Testis (tissue), 3 donors: ENCODE data around the gene MAML3. TPM values are rescaled to one million over a fixed set of nuclear protein-coding genes. Genes with fewer than 3 reads are reported as not detected.

ENCODE experiments used
- DNase-seq: peaks from one replicate; pipeline ENCODE4 v3.0.0-alpha.2; 2019
- H3K27ac ChIP-seq, 2 donors: fragments of 200-600 bp; sonication (generic); one replicate each; pipeline ENCODE4 v1.5.1; 2019
- H3K27me3 ChIP-seq: fragments of 200-600 bp; sonication (generic); one replicate; pipeline ENCODE4 v1.5.1; 2019
- H3K36me3 ChIP-seq: fragments of 200-600 bp; sonication (generic); one replicate; pipeline ENCODE4 v1.5.1; 2017; ENCODE audit warnings: low read depth; ENCODE audit errors: missing control alignments
- H3K4me1 ChIP-seq: fragments of 200-600 bp; sonication (generic); one replicate; pipeline ENCODE4 v1.5.1; 2019
- H3K4me3 ChIP-seq, 2 donors: fragments of 200-600 bp; sonication (generic); one replicate each; pipeline ENCODE4 v1.5.1; 2017 to 2019
- H3K9me3 ChIP-seq: fragments of 200-600 bp; sonication (generic); one replicate; pipeline ENCODE4 v1.5.1; 2017
- POLR2A ChIP-seq: fragments of 450-650 bp; IDR thresholded peaks from one replicate; pipeline ENCODE4 v1.6.1; 2017; ENCODE audit warnings: antibody characterized with exemption, mild to moderate bottlenecking, moderate library complexity
- WGBS, 2 donors: methylation state at CpG; one replicate each; pipeline ENCODE4 v1.1.5; 2018; 5-methylcytosine and 5-hydroxymethylcytosine counted together
- intact Hi-C: fragments of 100-400 bp; cut with DNase I; formaldehyde crosslinking; loops from one replicate; pipeline ENCODE4 v1.15.1; 2023; ENCODE audit warnings: low total_unique reads
- polyA plus RNA-seq: library from polyadenylated mRNA; stranded (reverse); fragments of 350-450 nt; fragmentation: Illumina TruSeq; extraction: RNeasy Lipid Tissue Mini Kit (QIAGEN cat#74804); gene quantifications from one replicate; pipeline ENCODE4 v1.2.3, GENCODE V29; 2014; ENCODE audit warnings: low read depth, low replicate concordance; ENCODE audit not compliant: insufficient read depth
- total RNA-seq, 2 donors: library from RNA; depleted of rRNA; stranded (reverse); fragments of >200 nt; gene quantifications; one replicate each; pipeline ENCODE4 v1.2.3, GENCODE V29; 2016
- TF ChIP-seq, protein P1 (sequence below), 3 experiments: fragments of 450-650 bp in 2 of 3; fragments of 200-600 bp in 1 of 3; sonication (generic) in 1 of 3; IDR thresholded peaks; one replicate each; pipeline ENCODE4 v1.5.1; 2016 to 2019; ENCODE audit warnings: antibody characterized with exemption in 3 of 3, mild to moderate bottlenecking in 2 of 3, moderate library complexity in 1 of 3

MAML3 gene
- total and polyA plus RNA-seq, 3 donors from 2014 or later, result 7.6 to 21.2 (median 18.8) TPM

DNA sequence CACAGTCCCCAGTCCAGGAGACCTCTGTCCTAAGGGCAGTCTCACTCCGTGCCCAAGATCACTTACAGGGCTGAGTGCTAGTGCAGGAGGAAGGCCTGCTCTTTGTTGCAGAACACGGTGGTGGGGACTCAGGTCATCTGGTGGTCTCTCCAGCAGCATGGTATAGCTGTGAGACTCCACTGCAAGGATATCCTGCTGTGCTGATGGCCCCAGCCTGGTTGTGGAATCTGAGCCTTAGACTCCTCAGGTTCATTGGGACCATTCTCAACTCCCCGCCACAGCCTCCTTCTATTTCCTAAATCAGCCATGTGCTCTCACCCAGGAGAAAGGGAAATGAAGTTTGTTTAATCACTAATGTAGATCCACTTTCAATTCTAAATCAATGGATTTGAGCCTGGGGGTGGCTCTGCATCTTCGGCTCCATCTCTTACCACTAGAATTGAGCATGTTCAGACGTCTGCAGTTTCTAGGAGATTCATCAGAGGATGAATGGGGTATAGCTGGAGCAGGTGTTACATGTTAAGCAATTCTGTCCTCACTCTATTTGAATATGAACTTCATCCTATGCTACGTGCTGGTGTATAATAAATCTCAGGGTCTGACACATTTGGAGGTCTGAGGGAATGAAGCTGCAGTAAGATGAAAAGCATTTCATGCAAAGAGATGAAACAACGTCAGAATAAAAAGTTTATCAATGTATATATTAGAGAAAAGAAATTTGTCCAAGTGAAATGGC lies 299.1 kb downstream of the MAML3 start:
- no peak overlapping the region for H3K4me3 ChIP-seq
- WGBS, 2 donors, result 94 to 95% methylated on average over 5 to 7 of the region's 7 CpGs
- intact Hi-C loops, result no loop called here
- no peaks in the 10 kb centered on the region for H3K9me3 ChIP-seq
- DNase-seq, result no peak
- no peaks in the 10 kb centered on the region for H3K4me1 ChIP-seq
- no peak for TF ChIP-seq POLR2A
- TF ChIP-seq, protein P1, sequence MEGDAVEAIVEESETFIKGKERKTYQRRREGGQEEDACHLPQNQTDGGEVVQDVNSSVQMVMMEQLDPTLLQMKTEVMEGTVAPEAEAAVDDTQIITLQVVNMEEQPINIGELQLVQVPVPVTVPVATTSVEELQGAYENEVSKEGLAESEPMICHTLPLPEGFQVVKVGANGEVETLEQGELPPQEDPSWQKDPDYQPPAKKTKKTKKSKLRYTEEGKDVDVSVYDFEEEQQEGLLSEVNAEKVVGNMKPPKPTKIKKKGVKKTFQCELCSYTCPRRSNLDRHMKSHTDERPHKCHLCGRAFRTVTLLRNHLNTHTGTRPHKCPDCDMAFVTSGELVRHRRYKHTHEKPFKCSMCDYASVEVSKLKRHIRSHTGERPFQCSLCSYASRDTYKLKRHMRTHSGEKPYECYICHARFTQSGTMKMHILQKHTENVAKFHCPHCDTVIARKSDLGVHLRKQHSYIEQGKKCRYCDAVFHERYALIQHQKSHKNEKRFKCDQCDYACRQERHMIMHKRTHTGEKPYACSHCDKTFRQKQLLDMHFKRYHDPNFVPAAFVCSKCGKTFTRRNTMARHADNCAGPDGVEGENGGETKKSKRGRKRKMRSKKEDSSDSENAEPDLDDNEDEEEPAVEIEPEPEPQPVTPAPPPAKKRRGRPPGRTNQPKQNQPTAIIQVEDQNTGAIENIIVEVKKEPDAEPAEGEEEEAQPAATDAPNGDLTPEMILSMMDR (IDR thresholded peaks at IDR 0.05), result no peak
- H3K27ac ChIP-seq, result no peak overlapping the region
- no peaks in the 10 kb centered on the region for H3K27me3 ChIP-seq
- no peaks in the 10 kb centered on the region for H3K36me3 ChIP-seq

DNA sequence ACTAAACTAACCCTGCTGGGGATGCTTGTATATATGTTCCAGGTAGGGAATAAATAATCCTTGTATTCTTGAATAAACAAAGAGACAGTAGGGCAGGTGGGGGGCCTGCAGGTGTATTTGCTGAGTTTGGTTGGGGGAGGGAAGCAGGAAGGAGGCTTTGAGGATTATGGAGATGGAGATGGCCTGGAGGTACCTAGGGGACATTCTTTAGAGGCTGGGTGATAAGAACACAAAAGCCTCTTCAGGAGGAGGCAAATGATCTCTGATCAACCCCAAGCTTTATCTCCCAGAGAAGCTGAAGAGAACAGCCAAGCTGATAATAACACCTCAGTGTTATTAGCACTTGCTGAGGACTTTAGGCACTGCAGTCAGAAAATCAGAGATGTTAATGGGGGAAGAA lies 300.7 kb downstream of the MAML3 start:
- no peaks in the 10 kb centered on the region for H3K27me3 ChIP-seq
- DNase-seq, result no peak
- H3K4me3 ChIP-seq, result no peak overlapping the region
- H3K4me1 ChIP-seq, result no peaks in the 10 kb centered on the region
- H3K9me3 ChIP-seq, result no peaks in the 10 kb centered on the region
- H3K36me3 ChIP-seq, result no peaks in the 10 kb centered on the region
- H3K27ac ChIP-seq, result no peak overlapping the region
- intact Hi-C loops, result no loop called here
- TF ChIP-seq, protein P1 (IDR thresholded peaks at IDR 0.05), result no peak
- TF ChIP-seq POLR2A, result no peak

DNA sequence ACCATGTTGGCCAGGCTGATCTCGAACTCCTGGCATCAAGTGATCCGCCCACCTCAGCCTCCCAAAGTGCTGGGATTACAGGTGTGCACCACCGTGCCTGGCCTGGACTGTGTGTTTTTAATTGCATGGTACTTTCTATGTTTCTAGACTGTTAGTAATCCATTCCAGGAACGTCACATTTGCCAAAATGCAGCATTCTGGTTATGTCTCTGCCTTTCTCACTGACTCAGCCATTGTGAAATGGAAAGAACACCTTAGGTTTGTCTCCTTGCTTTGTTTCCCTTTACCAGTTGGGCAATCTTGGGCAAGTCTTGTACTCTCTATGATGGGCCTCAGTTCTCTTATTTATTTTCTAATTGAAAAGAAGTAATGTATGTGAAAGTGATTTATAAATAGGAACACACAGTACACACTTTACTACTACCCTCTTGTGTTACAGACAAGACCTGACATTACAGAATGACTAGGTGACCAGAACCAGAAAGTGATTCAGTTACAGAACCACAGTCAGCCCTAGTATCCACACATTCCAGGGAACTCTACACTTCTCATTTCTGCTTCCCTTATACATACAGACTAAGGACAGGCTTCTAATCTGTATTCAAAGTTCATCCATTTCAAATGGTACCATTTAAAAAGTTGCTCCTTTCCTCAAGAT lies 301.2 kb downstream of the MAML3 start:
- intact Hi-C loops, result no loop called here
- Histone ChIP-seq H3K9me3 (no peaks in the 10 kb centered on the region), H3K4me3 (no peak overlapping the region), H3K27ac (no peak overlapping the region), H3K27me3 (no peaks in the 10 kb centered on the region), H3K4me1 (no peaks in the 10 kb centered on the region), H3K36me3 (no peaks in the 10 kb centered on the region)
- TF ChIP-seq, protein P1 (IDR thresholded peaks at IDR 0.05), result no peak
- no peak for TF ChIP-seq POLR2A
- no peak for DNase-seq
- 82% methylated on average over 4 of the region's 4 CpGs for WGBS, 2 donors

GRCh38 chr4:139851639-139852038 lies 302.3 kb downstream of the MAML3 start:
- intact Hi-C loops, result no loop called here
- H3K4me1 ChIP-seq, result no peaks in the 10 kb centered on the region
- H3K27ac ChIP-seq, result no peak overlapping the region
- no peak for TF ChIP-seq POLR2A
- TF ChIP-seq, protein P1 (IDR thresholded peaks at IDR 0.05), result no peak
- DNase-seq, result no peak
- H3K9me3 ChIP-seq, result no peaks in the 10 kb centered on the region
- H3K27me3 ChIP-seq, result no peaks in the 10 kb centered on the region
- no peak overlapping the region for H3K4me3 ChIP-seq
- 88 to 90% methylated on average over 4 of the region's 4 CpGs for WGBS, 2 donors
- no peaks in the 10 kb centered on the region for H3K36me3 ChIP-seq

DNA sequence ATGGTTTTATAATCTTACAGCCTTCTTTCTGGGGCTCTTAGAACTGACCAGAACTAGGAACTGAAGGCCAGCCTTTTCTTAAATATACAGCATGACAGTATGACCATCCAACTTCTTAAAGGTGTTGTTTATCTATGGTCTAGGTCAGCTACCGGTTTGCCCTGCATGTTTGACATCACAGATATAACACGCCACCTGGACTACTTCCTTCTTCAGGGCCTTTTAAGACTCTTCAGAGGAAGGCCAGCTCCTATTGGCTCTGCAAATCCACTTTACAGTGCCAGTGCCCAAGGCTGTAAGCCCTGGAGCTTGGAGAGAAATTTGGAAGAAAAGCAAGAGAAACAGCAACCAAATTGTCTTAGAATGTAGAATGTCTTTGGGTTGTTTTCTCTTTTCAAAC lies 302.9 kb downstream of the MAML3 start:
- 89 to 91% methylated on average over 2 of the region's 2 CpGs for WGBS, 2 donors

More for the DNA sequence above, 302.9 kb downstream of the MAML3 start:
- no peak for TF ChIP-seq POLR2A
- TF ChIP-seq, protein P1 (IDR thresholded peaks at IDR 0.05), result no peak
- no peaks in the 10 kb centered on the region for H3K9me3 ChIP-seq
- no peaks in the 10 kb centered on the region for H3K4me1 ChIP-seq
- H3K4me3 ChIP-seq, result no peak overlapping the region
- no peak overlapping the region for H3K27ac ChIP-seq
- H3K27me3 ChIP-seq, result no peaks in the 10 kb centered on the region
- DNase-seq, result no peak
- intact Hi-C loops, result no loop called here
- no peaks in the 10 kb centered on the region for H3K36me3 ChIP-seq
